ENCODE data around the gene PCCB. TPM values are rescaled to one million over a fixed set of nuclear protein-coding genes. Genes with fewer than 3 reads are reported as not detected.
"Not testable (repeated sequence)": the region's sequence is repeated elsewhere in the genome, so short reads cannot be mapped to it uniquely, and the experiment has no call there.

Gene PCCB
- total RNA-seq (42.3 TPM), polyA plus RNA-seq (13.5 TPM)
- long read RNA-seq, donor 1, partial matches to known transcripts = 0 of 3 reads
- long read RNA-seq, donor 1, other reads (novel, unspliced or antisense) = 0 of 3 reads
- long read RNA-seq, donor 2, full-length matches to known transcripts = 23 of 30 reads
- long read RNA-seq, donor 2, partial matches to known transcripts = 7 of 30 reads
- long read RNA-seq, donor 2, other reads (novel, unspliced or antisense) = 0 of 30 reads
- long read RNA-seq, donor 3, transcript PCCB-201 (15 exons, 1,833 nt) = major isoform, 14 of 14 reads
- long read RNA-seq, donor 3, partial matches to known transcripts = 0 of 14 reads
- long read RNA-seq, donor 3, other reads (novel, unspliced or antisense) = 0 of 14 reads
- long read RNA-seq, donor 4, transcript PCCB-201 (15 exons, 1,833 nt) = major isoform, 9 of 9 reads
- long read RNA-seq, donor 4, partial matches to known transcripts = 0 of 9 reads
- long read RNA-seq, donor 4, other reads (novel, unspliced or antisense) = 0 of 9 reads
- long read RNA-seq, donor 5, transcript PCCB-201 (15 exons, 1,833 nt) = major isoform, 13 of 26 reads
- long read RNA-seq, donor 5, partial matches to known transcripts = 11 of 26 reads
- long read RNA-seq, donor 5, other reads (novel, unspliced or antisense) = 0 of 26 reads
- long read RNA-seq, donor 6, partial matches to known transcripts = 5 of 8 reads
- long read RNA-seq, donor 6, other reads (novel, unspliced or antisense) = 0 of 8 reads
- long read RNA-seq, donor 7, transcript PCCB-201 (15 exons, 1,833 nt) = major isoform, 13 of 13 reads
- long read RNA-seq, donor 7, partial matches to known transcripts = 0 of 13 reads
- long read RNA-seq, donor 7, other reads (novel, unspliced or antisense) = 0 of 13 reads
- long read RNA-seq, donor 8, partial matches to known transcripts = 0 of 7 reads
- long read RNA-seq, donor 8, other reads (novel, unspliced or antisense) = 0 of 7 reads
- long read RNA-seq, donor 9, transcript PCCB-201 (15 exons, 1,833 nt) = major isoform, 11 of 20 reads
- long read RNA-seq, donor 9, partial matches to known transcripts = 8 of 20 reads
- long read RNA-seq, donor 9, other reads (novel, unspliced or antisense) = 0 of 20 reads
- long read RNA-seq, donor 10, partial matches to known transcripts = 0 of 2 reads
- long read RNA-seq, donor 10, other reads (novel, unspliced or antisense) = 0 of 2 reads

GRCh38 chr3:136250059-136250902, at the start of gene PCCB:
PCCB (plus strand) TSS chr3:136250340; CDS start chr3:136250376, 36 bp downstream.
- Histone ChIP-seq H3K9me3 (ENCODE audit: control insufficient read depth in 2 of 2, insufficient read depth in 1 of 2, low read length in 1 of 2) (no peaks in the 10 kb centered on the region), H3K4me1 (ENCODE audit: control insufficient read depth in 2 of 2, insufficient read depth in 2 of 2, low read length in 2 of 2) (peaks cover 11 to 12% of the 10 kb centered on the region in 2 donors), H3K27me3 (ENCODE audit: control insufficient read depth in 2 of 2, insufficient read depth in 1 of 2, low read length in 1 of 2) (no peaks in the 10 kb centered on the region), H3K36me3 (ENCODE audit: control insufficient read depth in 2 of 2, insufficient read depth in 2 of 2, low read length in 1 of 2) (no peaks in the 10 kb centered on the region), H3K4me3 (ENCODE audit: low read length in 2 of 2) (peak within 1 kb of the TSS; percentile 72 to 84), H3K27ac (ENCODE audit: low read depth in 1 of 2, low read length in 1 of 2) (peak within 1 kb of the TSS; percentile 91 to 98)
- peak; percentile 78 to 95 (median 86) for DNase-seq (ENCODE audit: low read depth in 6 of 9, low spot score in 9 of 9)
- under 1% methylated on average over 64 of the region's 64 CpGs for WGBS

- Histone ChIP-seq H3K36me3 (ENCODE audit: control insufficient read depth in 2 of 2, insufficient read depth in 2 of 2, low read length in 1 of 2) (no peaks in the 10 kb centered on the region), H3K4me3 (ENCODE audit: low read length in 2 of 2) (no peak overlapping the region), H3K27ac (ENCODE audit: low read depth in 1 of 2, low read length in 1 of 2) (no peak overlapping the region), H3K9me3 (ENCODE audit: control insufficient read depth in 2 of 2, insufficient read depth in 1 of 2, low read length in 1 of 2) (no peaks in the 10 kb centered on the region), H3K4me1 (ENCODE audit: control insufficient read depth in 2 of 2, insufficient read depth in 2 of 2, low read length in 2 of 2) (no peaks in the 10 kb centered on the region), H3K27me3 (ENCODE audit: control insufficient read depth in 2 of 2, insufficient read depth in 1 of 2, low read length in 1 of 2) (no peaks in the 10 kb centered on the region)
- WGBS = 94% methylated on average over 4 of the region's 4 CpGs
- DNase-seq (ENCODE audit: low read depth in 6 of 9, low spot score in 9 of 9) = no peak
These were observed 42.5 kb upstream of the PCCB start for GRCh38 chr3:136207489-136208115.

- Histone ChIP-seq H3K4me3 (ENCODE audit: low read length in 2 of 2) (no peak overlapping the region), H3K27me3 (ENCODE audit: control insufficient read depth in 2 of 2, insufficient read depth in 1 of 2, low read length in 1 of 2) (no peaks in the 10 kb centered on the region), H3K27ac (ENCODE audit: low read depth in 1 of 2, low read length in 1 of 2) (no peak overlapping the region), H3K4me1 (ENCODE audit: control insufficient read depth in 2 of 2, insufficient read depth in 2 of 2, low read length in 2 of 2) (no peaks in the 10 kb centered on the region), H3K9me3 (ENCODE audit: control insufficient read depth in 2 of 2, insufficient read depth in 1 of 2, low read length in 1 of 2) (no peaks in the 10 kb centered on the region), H3K36me3 (ENCODE audit: control insufficient read depth in 2 of 2, insufficient read depth in 2 of 2, low read length in 1 of 2) (no peaks in the 10 kb centered on the region)
- no peak for DNase-seq (ENCODE audit: low read depth in 6 of 9, low spot score in 9 of 9)
These were observed 40.2 kb upstream of the PCCB start for GRCh38 chr3:136209921-136210320.

- no peaks in the 10 kb centered on the region for H3K36me3 ChIP-seq (ENCODE audit: control insufficient read depth in 2 of 2, insufficient read depth in 2 of 2, low read length in 1 of 2)
- no peaks in the 10 kb centered on the region for H3K4me1 ChIP-seq (ENCODE audit: control insufficient read depth in 2 of 2, insufficient read depth in 2 of 2, low read length in 2 of 2)
- DNase-seq (ENCODE audit: low read depth in 6 of 9, low spot score in 9 of 9) = no peak
- H3K27ac ChIP-seq (ENCODE audit: low read depth in 1 of 2, low read length in 1 of 2) = no peak overlapping the region
- 92% methylated on average over 2 of the region's 2 CpGs for WGBS
- H3K4me3 ChIP-seq (ENCODE audit: low read length in 2 of 2) = no peak overlapping the region
- H3K27me3 ChIP-seq (ENCODE audit: control insufficient read depth in 2 of 2, insufficient read depth in 1 of 2, low read length in 1 of 2) = no peaks in the 10 kb centered on the region
- no peaks in the 10 kb centered on the region for H3K9me3 ChIP-seq (ENCODE audit: control insufficient read depth in 2 of 2, insufficient read depth in 1 of 2, low read length in 1 of 2)
These were observed 38.6 kb upstream of the PCCB start for GRCh38 chr3:136211547-136211946.

GRCh38 chr3:136222746-136223145, 27.4 kb upstream of the PCCB start:
- not testable (repeated sequence) for H3K4me3 ChIP-seq (ENCODE audit: low read length in 2 of 2); DNase-seq (ENCODE audit: low read depth in 6 of 9, low spot score in 9 of 9); H3K27me3 ChIP-seq (ENCODE audit: control insufficient read depth in 2 of 2, insufficient read depth in 1 of 2, low read length in 1 of 2); H3K36me3 ChIP-seq (ENCODE audit: control insufficient read depth in 2 of 2, insufficient read depth in 2 of 2, low read length in 1 of 2); H3K27ac ChIP-seq (ENCODE audit: low read depth in 1 of 2, low read length in 1 of 2); H3K4me1 ChIP-seq (ENCODE audit: control insufficient read depth in 2 of 2, insufficient read depth in 2 of 2, low read length in 2 of 2); H3K9me3 ChIP-seq (ENCODE audit: control insufficient read depth in 2 of 2, insufficient read depth in 1 of 2, low read length in 1 of 2)
- 97% methylated on average over 4 of the region's 4 CpGs for WGBS

- no peaks in the 10 kb centered on the region for H3K36me3 ChIP-seq (ENCODE audit: control insufficient read depth in 2 of 2, insufficient read depth in 2 of 2, low read length in 1 of 2)
- H3K4me1 ChIP-seq (ENCODE audit: control insufficient read depth in 2 of 2, insufficient read depth in 2 of 2, low read length in 2 of 2) = no peaks in the 10 kb centered on the region
- H3K27ac ChIP-seq (ENCODE audit: low read depth in 1 of 2, low read length in 1 of 2) = no peak overlapping the region
- H3K9me3 ChIP-seq (ENCODE audit: control insufficient read depth in 2 of 2, insufficient read depth in 1 of 2, low read length in 1 of 2) = no peaks in the 10 kb centered on the region
- 94% methylated on average over 2 of the region's 2 CpGs for WGBS
- DNase-seq (ENCODE audit: low read depth in 6 of 9, low spot score in 9 of 9) = no peak
- H3K4me3 ChIP-seq (ENCODE audit: low read length in 2 of 2) = no peak overlapping the region
- H3K27me3 ChIP-seq (ENCODE audit: control insufficient read depth in 2 of 2, insufficient read depth in 1 of 2, low read length in 1 of 2) = no peaks in the 10 kb centered on the region
These were observed 17.7 kb upstream of the PCCB start for GRCh38 chr3:136232413-136232812.

- WGBS = 92% methylated on average over 1 of the region's 1 CpG
- H3K4me1 ChIP-seq (ENCODE audit: control insufficient read depth in 2 of 2, insufficient read depth in 2 of 2, low read length in 2 of 2) = no peaks in the 10 kb centered on the region
- no peak overlapping the region for H3K4me3 ChIP-seq (ENCODE audit: low read length in 2 of 2)
- no peaks in the 10 kb centered on the region for H3K27me3 ChIP-seq (ENCODE audit: control insufficient read depth in 2 of 2, insufficient read depth in 1 of 2, low read length in 1 of 2)
- no peak overlapping the region for H3K27ac ChIP-seq (ENCODE audit: low read depth in 1 of 2, low read length in 1 of 2)
- H3K9me3 ChIP-seq (ENCODE audit: control insufficient read depth in 2 of 2, insufficient read depth in 1 of 2, low read length in 1 of 2) = no peaks in the 10 kb centered on the region
- no peaks in the 10 kb centered on the region for H3K36me3 ChIP-seq (ENCODE audit: control insufficient read depth in 2 of 2, insufficient read depth in 2 of 2, low read length in 1 of 2)
- DNase-seq (ENCODE audit: low read depth in 6 of 9, low spot score in 9 of 9) = no peak
These were observed 14.6 kb upstream of the PCCB start for GRCh38 chr3:136235545-136235944.

- Histone ChIP-seq H3K27me3 (ENCODE audit: control insufficient read depth in 2 of 2, insufficient read depth in 1 of 2, low read length in 1 of 2) (no peaks in the 10 kb centered on the region), H3K4me1 (ENCODE audit: control insufficient read depth in 2 of 2, insufficient read depth in 2 of 2, low read length in 2 of 2) (no peaks in the 10 kb centered on the region), H3K9me3 (ENCODE audit: control insufficient read depth in 2 of 2, insufficient read depth in 1 of 2, low read length in 1 of 2) (no peaks in the 10 kb centered on the region), H3K27ac (ENCODE audit: low read depth in 1 of 2, low read length in 1 of 2) (no peak overlapping the region), H3K4me3 (ENCODE audit: low read length in 2 of 2) (no peak overlapping the region), H3K36me3 (ENCODE audit: control insufficient read depth in 2 of 2, insufficient read depth in 2 of 2, low read length in 1 of 2) (no peaks in the 10 kb centered on the region)
- 91% methylated on average over 2 of the region's 2 CpGs for WGBS
- no peak for DNase-seq (ENCODE audit: low read depth in 6 of 9, low spot score in 9 of 9)
These were observed 14.0 kb upstream of the PCCB start for GRCh38 chr3:136236109-136236508.
